ENCODE data around the gene OXGR1. TPM values are rescaled to one million over a fixed set of nuclear protein-coding genes. Genes with fewer than 3 reads are reported as not detected.
A peak's percentile ranks its signal among the peaks of the same experiment; 100 is the strongest.
"Not testable (repeated sequence)": the region's sequence is repeated elsewhere in the genome, so short reads cannot be mapped to it uniquely, and the experiment has no call there.

Gene OXGR1
- total RNA-seq, 1 donor from 2014 or later: 0.36 TPM

DNA sequence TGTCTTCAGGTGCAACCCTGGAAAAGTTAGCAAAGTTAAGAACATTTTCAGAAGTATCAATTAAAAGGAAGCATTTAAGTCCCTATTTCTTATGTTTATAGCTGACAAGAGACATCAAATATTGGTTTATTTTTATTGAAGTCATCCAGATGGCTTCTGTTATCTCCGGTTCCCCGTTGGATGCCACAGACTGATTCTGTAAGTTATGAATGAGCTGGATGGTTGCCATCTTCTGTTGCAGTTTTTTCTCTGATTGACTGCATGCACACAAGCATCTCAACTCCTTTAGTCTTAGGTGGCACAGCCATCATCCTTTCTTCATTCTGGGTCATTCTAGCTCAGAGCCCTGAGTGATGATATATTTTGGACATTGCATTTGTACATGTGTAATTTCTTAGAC, 10.6 kb upstream of the OXGR1 start:
- ATAC-seq: no peak

DNA sequence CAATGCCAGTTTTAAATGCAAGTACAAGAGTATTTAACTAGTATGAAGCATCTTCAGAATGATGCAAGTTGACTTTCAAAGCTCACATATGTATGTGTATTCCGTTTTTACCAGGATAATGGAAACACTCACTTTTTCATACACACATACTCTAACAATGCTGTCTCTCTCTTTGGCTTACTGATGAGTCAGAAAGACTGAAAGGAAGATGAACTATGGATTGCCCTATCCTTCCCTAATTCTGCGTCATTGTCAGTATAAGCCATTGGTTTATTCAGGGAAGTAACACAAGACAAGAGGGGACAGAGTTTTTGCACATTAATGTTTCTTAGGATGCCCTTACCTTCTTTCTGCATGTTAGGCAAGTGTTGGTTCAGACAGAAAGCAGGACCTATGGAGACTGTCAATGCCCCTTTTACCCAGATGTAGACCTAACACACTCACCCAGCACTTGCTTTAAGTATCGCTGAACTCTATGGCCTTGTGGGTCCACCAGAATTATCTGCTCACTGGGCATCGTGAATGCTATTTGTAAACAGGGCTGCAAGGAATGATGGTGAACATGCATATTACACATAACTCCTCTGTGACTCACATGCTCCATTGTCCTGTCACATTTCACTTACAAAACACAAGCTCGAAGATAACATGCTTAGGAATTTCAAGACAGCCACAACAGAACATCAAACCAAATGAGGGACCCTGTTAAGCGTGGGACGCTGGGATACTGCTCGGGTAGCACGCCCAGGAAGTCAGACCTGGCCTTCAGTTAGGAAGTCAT, 10.0 kb upstream of the OXGR1 start:
- ATAC-seq: no peak

GRCh38 chr13:97003071-97003470, 8.8 kb upstream of the OXGR1 start:
- ATAC-seq: no peak

- no peak for ATAC-seq
Observed at GRCh38 chr13:97002581-97002980, 8.3 kb upstream of the OXGR1 start.

DNA sequence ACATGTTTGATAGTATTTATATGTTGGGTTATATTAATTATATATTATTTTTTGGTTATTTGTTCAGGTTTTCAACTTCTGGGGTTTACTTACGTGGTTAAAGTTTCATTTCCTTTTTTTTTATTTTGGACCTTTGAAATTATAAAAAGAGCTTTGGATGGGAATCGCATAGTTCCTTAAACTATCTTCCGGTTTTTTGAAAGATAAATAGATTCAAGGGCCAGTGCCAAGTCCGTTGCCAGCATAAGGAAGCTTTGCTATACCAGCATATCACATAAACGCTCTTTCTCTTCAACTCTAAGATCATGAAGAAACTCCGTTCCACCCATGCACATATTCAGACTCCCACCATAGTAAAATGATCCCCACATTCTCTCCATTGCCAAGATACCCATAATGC, 7.4 kb upstream of the OXGR1 start:
- ATAC-seq: no peak

GRCh38 chr13:97000295-97000925, 6.1 kb upstream of the OXGR1 start:
- no peak for ATAC-seq

DNA sequence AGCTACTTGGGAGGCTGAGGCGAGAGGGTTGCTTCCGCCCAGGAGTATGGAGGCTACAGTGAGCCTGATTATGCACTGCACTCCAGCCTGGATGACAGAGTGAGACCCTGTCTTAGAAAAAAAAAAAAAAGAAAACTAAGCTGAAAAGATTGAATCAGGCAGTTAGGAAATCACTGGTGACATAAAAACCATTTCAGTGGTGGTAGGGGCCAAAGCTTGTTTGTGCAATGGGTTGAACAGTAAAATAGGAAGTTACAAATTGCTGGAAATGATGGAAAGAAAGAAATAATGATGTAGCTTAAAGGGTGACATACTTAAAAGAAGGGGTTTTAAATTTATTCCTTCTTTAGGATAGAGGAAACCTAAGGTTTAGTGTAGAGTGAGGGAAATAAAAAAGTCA, 4.8 kb upstream of the OXGR1 start:
- no peak for ATAC-seq

- ATAC-seq: no peak
Observed at GRCh38 chr13:96998051-96998450, 3.8 kb upstream of the OXGR1 start.

DNA sequence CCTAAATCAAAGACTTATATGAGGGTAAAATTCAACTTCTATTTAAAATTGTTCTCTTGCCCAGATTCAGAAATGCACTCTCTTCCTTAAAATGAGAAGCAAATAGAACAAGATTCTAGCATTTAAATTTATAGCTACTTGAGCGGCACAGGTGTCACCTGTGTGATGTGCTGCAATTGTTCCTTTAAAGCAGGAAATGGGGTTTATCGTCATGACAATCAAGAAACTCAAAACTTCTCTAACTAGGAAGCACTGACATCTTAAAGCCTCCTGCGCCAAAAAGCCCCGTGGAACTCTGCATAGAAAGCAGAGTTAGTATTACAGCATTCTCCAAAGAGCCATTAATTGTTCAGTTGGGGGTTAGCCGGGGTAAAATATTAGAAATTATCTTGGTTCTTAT, 2.6 kb upstream of the OXGR1 start:
- ATAC-seq: no peak

DNA sequence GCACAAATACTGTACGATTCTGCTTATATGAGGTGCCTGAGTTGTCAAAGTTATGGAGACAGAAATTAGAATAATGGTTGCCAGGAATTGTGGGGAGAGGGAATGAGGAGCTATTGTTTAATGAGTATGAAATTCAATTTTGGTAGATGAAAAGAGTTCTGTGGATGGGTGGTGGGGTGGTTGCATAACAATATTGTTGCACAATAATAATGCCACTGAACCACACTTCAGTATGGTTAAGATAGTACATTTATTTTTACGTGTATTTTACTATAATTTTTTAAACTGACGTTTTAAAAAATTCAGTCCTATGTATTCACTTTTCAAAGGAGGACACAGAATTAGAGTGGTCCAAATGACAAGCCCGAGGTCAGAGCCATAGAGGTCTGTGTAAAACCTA, 1.8 kb upstream of the OXGR1 start:
- ATAC-seq: no peak

DNA sequence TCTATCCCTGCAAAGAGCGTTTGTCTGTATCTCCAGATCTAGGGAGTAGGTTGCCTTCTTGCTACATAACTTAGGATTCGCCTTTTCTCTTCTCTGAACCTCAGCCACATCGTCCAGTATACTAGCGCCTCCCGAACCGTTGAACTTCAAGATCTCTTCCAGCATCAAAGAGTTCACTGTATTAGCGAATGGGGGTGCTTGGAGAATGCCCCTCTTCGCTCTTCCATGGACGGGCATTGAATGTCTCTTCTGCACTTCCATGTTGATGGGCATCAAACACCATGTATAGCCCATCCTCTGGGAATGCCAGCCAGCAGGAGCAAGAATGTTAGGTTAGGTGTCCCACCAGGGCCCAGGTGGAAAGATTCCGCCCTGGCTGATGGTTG, 575 bp upstream of the OXGR1 start:
- ATAC-seq: no peak

GRCh38 chr13:96993634-96994016, 651 bp downstream of the OXGR1 start:
- no peak for ATAC-seq

DNA sequence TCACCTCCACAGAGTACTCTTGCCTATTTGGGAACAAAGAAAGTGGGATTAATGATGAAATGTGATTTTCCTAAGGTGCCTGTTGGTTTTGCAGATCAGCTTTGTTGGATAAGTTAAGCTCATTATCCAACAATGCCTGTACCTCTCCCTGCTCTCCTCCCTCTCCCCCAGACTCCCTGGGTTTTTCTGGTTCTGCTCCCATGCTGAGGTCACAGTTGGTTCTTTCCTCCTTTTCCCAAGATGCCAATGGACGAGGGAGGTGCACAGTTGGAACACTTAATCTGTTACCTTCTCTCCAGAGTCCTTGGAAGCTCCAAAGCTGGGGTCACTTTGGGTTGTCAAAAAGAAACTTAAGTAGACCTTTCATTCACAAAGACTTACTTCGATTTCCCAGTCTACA, 1.6 kb downstream of the OXGR1 start:
- ATAC-seq: no peak

- ATAC-seq: no peak
Observed at GRCh38 chr13:96991072-96991471, 3.2 kb downstream of the OXGR1 start.

DNA sequence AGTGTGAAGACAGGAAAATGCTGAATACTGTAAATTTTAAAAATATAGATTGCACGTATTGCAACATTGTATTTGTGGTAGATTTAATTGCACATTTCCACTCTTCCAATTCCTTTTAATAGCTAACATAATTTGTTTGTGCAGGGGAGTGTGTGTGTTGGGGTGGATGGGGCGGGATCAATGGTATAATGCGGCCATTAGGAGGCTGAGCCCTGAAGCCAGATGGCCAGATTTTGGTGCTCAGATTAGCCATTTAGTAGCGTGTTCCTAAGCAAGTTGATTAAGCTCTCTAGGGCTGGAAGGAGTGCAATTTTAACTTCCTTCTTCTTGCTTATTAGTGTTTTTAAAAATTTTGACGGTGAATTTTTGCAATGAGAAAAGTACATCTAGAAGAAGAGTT, 5.8 kb downstream of the OXGR1 start:
- ATAC-seq: no peak

- peak; percentile 100 for ATAC-seq
Observed at GRCh38 chr13:96984051-96984508, 10.2 kb downstream of the OXGR1 start.

DNA sequence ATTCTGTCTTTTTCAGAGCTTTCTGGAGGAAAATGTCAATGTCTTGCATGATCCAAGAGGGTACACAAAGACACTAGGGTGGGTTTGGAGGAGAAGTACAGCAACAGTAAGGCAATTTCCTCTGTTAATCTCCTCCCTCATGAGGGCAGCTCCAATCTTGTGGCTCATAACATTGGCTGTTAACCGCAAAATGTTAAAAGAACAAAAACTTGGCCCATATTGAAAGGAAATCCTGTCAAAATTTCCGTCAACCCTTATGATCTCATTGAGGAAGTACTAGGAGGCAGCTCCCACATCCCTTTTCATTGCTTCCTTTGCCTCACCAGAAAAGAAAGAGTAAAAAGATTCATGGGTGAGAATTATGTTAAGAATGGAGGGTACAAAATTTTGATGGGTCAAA, 11.6 kb downstream of the OXGR1 start:
- ATAC-seq: peak; percentile 51

DNA sequence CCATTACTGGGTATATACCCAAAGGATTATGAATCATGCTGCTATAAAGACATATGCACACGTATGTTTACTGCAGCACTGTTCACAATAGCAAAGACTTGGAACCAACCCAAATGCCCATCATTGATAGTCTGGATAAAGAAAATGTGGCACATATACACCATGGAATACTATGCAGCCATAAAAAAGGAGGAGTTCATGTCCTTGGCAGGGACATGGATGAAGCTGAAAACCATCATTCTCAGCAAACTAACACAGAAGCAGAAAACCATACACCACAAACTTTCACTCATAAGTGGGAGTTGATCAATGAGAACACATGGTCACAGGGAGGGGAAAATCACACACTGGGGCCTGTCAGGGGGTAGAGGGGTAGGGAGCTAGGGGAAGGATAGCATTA, 14.4 kb downstream of the OXGR1 start:
- ATAC-seq: not testable (repeated sequence)

- ATAC-seq: no peak
Observed at GRCh38 chr13:96968027-96968426, 26.2 kb downstream of the OXGR1 start.

DNA sequence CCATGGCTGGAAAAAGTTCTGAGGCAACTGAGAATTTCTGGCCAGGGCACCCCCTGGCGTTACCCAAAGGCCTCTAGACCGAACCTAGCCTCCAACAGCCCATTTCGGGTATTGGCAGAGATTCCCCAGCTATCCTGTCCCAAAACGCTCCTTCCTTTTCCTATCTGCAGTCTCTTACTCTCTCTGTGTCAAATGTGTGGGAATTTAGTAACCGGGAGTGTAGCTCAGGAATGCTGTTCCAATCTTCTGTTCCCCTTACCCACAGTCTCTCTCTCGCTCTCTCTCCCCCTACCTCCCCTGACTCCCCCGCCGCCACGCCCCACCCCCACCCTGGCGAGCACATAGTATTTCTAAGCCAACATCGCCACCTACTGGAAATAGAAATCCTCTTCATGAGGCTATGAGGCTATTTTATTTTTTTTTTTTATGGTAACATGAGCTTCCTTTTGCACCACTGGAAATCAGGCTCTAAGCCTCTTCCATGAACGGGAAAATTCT, 27.0 kb downstream of the OXGR1 start:
- ATAC-seq: no peak

- ATAC-seq: no peak
Observed at GRCh38 chr13:96966415-96967102, 27.7 kb downstream of the OXGR1 start.

GRCh38 chr13:96963786-96964475, 30.3 kb downstream of the OXGR1 start:
- no peak for ATAC-seq

DNA sequence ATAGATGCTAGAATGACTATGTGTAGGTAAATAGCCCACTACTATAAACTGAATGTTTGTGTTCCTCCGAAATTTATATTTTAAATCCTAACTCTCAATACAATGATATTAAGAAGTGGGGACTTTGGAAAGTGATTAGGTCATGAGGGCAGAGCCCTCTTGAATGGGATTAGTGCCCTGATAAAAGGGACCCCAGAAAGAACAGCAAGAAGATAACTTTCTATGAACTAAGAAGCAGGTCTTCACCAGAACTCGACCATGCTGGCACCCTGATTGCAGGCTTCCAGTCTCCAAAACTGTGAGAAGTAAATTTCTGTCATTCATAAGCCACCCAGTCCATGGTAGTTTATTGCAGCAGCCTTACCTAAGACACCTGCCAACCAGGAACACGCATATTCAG, 33.9 kb downstream of the OXGR1 start:
- no peak for ATAC-seq
